PC-3 (cell line): ENCODE data around the gene TIGIT. TPM values are rescaled to one million over a fixed set of nuclear protein-coding genes. Genes with fewer than 3 reads are reported as not detected.

Experiments
- ATAC-seq: fragments of 200-7000 bp; cut with Tn5 transposase; 2 replicates; pipeline ENCODE4 v1.9.1; 2020; ENCODE audit warnings: mild to moderate bottlenecking, moderate library complexity
- Bru-seq: library from RNA; stranded (reverse); fragments of 400-500 nt; gene quantifications from one replicate; lab custom pipeline; 2021; lab: Mats Ljungman, UMichigan
- BruChase-seq, 2 experiments: library from RNA; stranded (reverse); fragments of 400-500 nt; gene quantifications; one replicate each; lab custom pipeline; 2021; lab: Mats Ljungman, UMichigan
- BruUV-seq: library from RNA; stranded (reverse); fragments of 400-500 nt; replicated peaks from 2 replicates; lab custom pipeline; 2021; lab: Mats Ljungman, UMichigan
- CTCF ChIA-PET: fragments of 300-600 bp; sonication (Branson Sonifier 250); formaldehyde crosslinking; loops from one replicate; lab custom pipeline; 2022; ENCODE audit warnings: antibody characterized with exemption; lab: Charles Lee
- POLR2A ChIA-PET: fragments of 300-600 bp; sonication (Branson Sonifier 250); formaldehyde crosslinking; loops from one replicate; lab custom pipeline; 2022; ENCODE audit warnings: antibody characterized with exemption; ENCODE audit not compliant: unreplicated experiment; lab: Charles Lee
- DNase-seq: peaks from one replicate; pipeline ENCODE4 v3.0.0-alpha.2; 2015
- H2AFZ ChIP-seq: fragments of 300-600 bp; sonication (generic); 2 replicates; pipeline ENCODE4 v1.6.0; 2016; ENCODE audit warnings: antibody characterized with exemption, low read length
- H3F3A ChIP-seq: fragments of 300-600 bp; sonication (generic); one replicate; pipeline ENCODE4 v1.6.0; 2017; ENCODE audit warnings: antibody characterized with exemption, low read length, control low read depth, mild to moderate bottlenecking; ENCODE audit not compliant: unreplicated experiment
- H3K27ac ChIP-seq: fragments of 300-600 bp; sonication (generic); 2 replicates; pipeline ENCODE4 v1.5.1; 2016; ENCODE audit warnings: mild to moderate bottlenecking, low read length
- H3K27me3 ChIP-seq: fragments of 300-600 bp; sonication (generic); 2 replicates; pipeline ENCODE4 v1.6.1; 2016; ENCODE audit warnings: low read length, mixed read lengths
- H3K36me3 ChIP-seq: fragments of 300-600 bp; sonication (generic); 2 replicates; pipeline ENCODE4 v1.6.1; 2016; ENCODE audit warnings: low read depth, mixed run types, low read length, mixed read lengths
- H3K4me1 ChIP-seq: fragments of 300-600 bp; sonication (generic); 2 replicates; pipeline ENCODE4 v1.5.1; 2016; ENCODE audit warnings: low read length; ENCODE audit not compliant: insufficient read depth
- H3K4me2 ChIP-seq: fragments of 300-600 bp; sonication (generic); 2 replicates; pipeline ENCODE4 v1.6.0; 2016; ENCODE audit warnings: low read length
- H3K4me3 ChIP-seq: fragments of 300-600 bp; sonication (generic); 2 replicates; pipeline ENCODE4 v1.5.1; 2016; ENCODE audit warnings: mild to moderate bottlenecking, low read length, mixed read lengths
- H3K79me2 ChIP-seq: fragments of 300-600 bp; sonication (generic); 2 replicates; pipeline ENCODE4 v1.6.1; 2017; ENCODE audit warnings: low read length, mixed read lengths
- H3K9ac ChIP-seq: fragments of 300-600 bp; sonication (generic); 2 replicates; pipeline ENCODE4 v1.6.0; 2016; ENCODE audit warnings: mild to moderate bottlenecking, low read length
- H3K9me2 ChIP-seq: fragments of 300-600 bp; sonication (generic); replicated peaks from 2 replicates; pipeline ENCODE4 v1.6.1; 2016; ENCODE audit warnings: mixed run types, low read length, mixed read lengths
- H3K9me3 ChIP-seq: fragments of 300-600 bp; sonication (generic); 2 replicates; pipeline ENCODE4 v1.6.1; 2016; ENCODE audit warnings: low read length, mixed read lengths
- H4K20me1 ChIP-seq: fragments of 300-600 bp; sonication (generic); 2 replicates; pipeline ENCODE4 v1.6.1; 2016; ENCODE audit warnings: low read length, mixed read lengths
- EZH2 ChIP-seq: fragments of 300-600 bp; sonication (generic); IDR thresholded peaks from one replicate; pipeline ENCODE4 v1.6.1; 2017; ENCODE audit warnings: antibody characterized with exemption, mild to moderate bottlenecking, low read length; ENCODE audit not compliant: unreplicated experiment
- EZH2phosphoT487 ChIP-seq: fragments of 300-600 bp; sonication (generic); IDR thresholded peaks from 2 replicates; pipeline ENCODE4 v1.6.1; 2018; ENCODE audit warnings: mild to moderate bottlenecking, antibody characterized with exemption, low read length, borderline replicate concordance
- intact Hi-C: fragments of 100-400 bp; cut with micrococcal nuclease; formaldehyde crosslinking; loops from 2 replicates; pipeline ENCODE4 v1.9.0; 2023
- long read RNA-seq: library from polyadenylated mRNA; unstranded; transcript quantifications from one replicate; pipeline ENCODE4 v2.0.0, GENCODE V29; 2021; ENCODE audit not compliant: unreplicated experiment
- total RNA-seq: library from RNA; depleted of rRNA; stranded (reverse); fragments of >200 nt; gene quantifications from 2 replicates; pipeline ENCODE4 v1.2.3, GENCODE V29; 2014; rRNA removed
- TF ChIP-seq, protein P1 (sequence below): fragments of 300-600 bp; sonication (generic); conservative IDR thresholded peaks from 2 replicates; pipeline ENCODE4 v1.5.1; 2017; ENCODE audit warnings: antibody characterized with exemption, low read depth, mild to moderate bottlenecking, low read length

Gene TIGIT
- not detected in 2 replicates for total RNA-seq
- Bru-seq, nascent RNA: not detected
- BruChase-seq, experiment 1, labeled RNA remaining after a 6-hour chase: not detected
- BruChase-seq, experiment 2, labeled RNA remaining after a 2-hour chase: not detected
- long read RNA-seq: 0 reads

DNA sequence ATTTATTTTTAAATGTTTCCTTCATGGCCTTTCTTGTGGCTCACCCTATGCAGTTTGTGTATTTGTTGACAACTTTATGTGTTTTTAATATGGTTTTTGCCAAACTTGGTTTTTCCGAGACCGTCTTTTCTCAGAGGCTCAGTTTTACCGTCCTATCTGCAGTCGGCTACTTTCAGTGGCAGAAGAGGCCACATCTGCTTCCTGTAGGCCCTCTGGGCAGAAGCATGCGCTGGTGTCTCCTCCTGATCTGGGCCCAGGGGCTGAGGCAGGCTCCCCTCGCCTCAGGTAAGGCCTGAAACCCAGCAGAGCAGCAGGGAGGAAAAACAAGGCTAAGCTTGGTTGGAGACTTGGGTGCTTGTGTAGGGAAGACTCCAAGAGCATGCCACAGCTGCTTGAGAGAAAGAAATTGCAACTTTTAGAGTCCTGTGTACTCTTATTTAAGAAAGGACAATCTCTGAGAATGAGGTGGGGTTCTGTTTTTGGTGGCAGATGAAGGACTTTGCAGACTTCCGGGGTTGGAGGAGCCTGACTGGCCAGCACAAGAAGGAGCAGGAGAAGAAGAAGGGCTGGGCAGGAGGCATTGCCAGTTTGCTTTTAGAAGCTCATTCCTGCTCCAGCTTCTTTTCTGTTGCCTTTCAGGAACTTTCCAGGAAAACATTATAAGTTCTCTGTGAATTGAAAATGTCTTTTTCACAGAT, at the start of gene TIGIT:
Gene TIGIT (plus strand): TSS at position 191 of the 698 bp plus-strand sequence. CDS start 34 bp downstream, at position 225.
- Histone ChIP-seq H3K4me1 (no peaks in the 10 kb centered on the region), H3K9me2 (no peaks in the 10 kb centered on the region), H3K36me3 (no peaks in the 10 kb centered on the region; the same call in 1 of the 2 replicates), H3K27me3 (peaks cover 9% of the 10 kb centered on the region; the same call in 1 of the 2 replicates), H2AFZ (no peak within 1 kb of the TSS), H3K9ac (no peak within 1 kb of the TSS), H3K79me2 (no peaks in the 10 kb centered on the region), H4K20me1 (no peaks in the 10 kb centered on the region), H3K27ac (no peak within 1 kb of the TSS), H3F3A (no peaks in the 10 kb centered on the region), H3K4me3 (no peak within 1 kb of the TSS), H3K9me3 (no peaks in the 10 kb centered on the region), H3K4me2 (no peak within 1 kb of the TSS)
- ATAC-seq (no peak), DNase-seq (no peak)
- CTCF ChIA-PET: no interaction called here
- BruUV-seq: no TSS peak
- intact Hi-C loops: no loop called here
- no peak for TF ChIP-seq EZH2
- TF ChIP-seq, protein P1, sequence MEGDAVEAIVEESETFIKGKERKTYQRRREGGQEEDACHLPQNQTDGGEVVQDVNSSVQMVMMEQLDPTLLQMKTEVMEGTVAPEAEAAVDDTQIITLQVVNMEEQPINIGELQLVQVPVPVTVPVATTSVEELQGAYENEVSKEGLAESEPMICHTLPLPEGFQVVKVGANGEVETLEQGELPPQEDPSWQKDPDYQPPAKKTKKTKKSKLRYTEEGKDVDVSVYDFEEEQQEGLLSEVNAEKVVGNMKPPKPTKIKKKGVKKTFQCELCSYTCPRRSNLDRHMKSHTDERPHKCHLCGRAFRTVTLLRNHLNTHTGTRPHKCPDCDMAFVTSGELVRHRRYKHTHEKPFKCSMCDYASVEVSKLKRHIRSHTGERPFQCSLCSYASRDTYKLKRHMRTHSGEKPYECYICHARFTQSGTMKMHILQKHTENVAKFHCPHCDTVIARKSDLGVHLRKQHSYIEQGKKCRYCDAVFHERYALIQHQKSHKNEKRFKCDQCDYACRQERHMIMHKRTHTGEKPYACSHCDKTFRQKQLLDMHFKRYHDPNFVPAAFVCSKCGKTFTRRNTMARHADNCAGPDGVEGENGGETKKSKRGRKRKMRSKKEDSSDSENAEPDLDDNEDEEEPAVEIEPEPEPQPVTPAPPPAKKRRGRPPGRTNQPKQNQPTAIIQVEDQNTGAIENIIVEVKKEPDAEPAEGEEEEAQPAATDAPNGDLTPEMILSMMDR: no peak
- no peak for TF ChIP-seq EZH2phosphoT487
- POLR2A ChIA-PET: no interaction called here

DNA sequence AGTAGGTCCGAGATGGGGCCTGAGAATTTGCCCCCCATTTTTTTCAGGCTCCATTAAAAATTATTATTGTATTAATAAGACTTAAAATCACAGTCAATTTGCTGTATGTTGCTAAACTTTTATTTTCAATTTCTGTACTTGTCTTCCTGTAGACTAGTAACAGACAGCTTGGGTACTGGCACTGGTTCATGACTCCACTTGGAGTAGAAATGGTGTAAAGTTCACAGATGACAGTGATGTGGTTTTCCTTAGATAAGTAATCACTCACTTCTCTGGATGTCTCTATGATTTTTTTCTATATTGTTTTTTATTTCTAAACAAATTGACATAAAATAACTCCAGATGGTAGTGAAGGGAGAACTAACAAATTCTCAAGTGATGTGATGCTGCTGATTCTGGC, 40.9 kb upstream of the TIGIT start:
- POLR2A ChIA-PET: no interaction called here
- no TSS peak for BruUV-seq

More for the DNA sequence above, 40.9 kb upstream of the TIGIT start:
- TF ChIP-seq EZH2phosphoT487 (no peak), EZH2 (no peak)
- TF ChIP-seq, protein P1: no peak
- H3K4me2 ChIP-seq: no peak overlapping the region
- H3K9ac ChIP-seq: no peak overlapping the region
- H3K4me1 ChIP-seq: no peaks in the 10 kb centered on the region
- H3K9me3 ChIP-seq: no peaks in the 10 kb centered on the region
- H3K27me3 ChIP-seq: no peaks in the 10 kb centered on the region
- no peak overlapping the region for H2AFZ ChIP-seq
- H3K36me3 ChIP-seq: no peaks in the 10 kb centered on the region
- no peaks in the 10 kb centered on the region for H3F3A ChIP-seq
- CTCF ChIA-PET: no interaction called here
- ATAC-seq: no peak
- intact Hi-C loops: no loop called here
- no peaks in the 10 kb centered on the region for H3K79me2 ChIP-seq
- DNase-seq: no peak
- H4K20me1 ChIP-seq: no peaks in the 10 kb centered on the region
- no peak overlapping the region for H3K27ac ChIP-seq
- H3K9me2 ChIP-seq: no peaks in the 10 kb centered on the region
- H3K4me3 ChIP-seq: no peak overlapping the region
